Uterus (tissue), 4 donors: ENCODE measurements around the gene LRRC1. TPM values are rescaled to one million over a fixed set of nuclear protein-coding genes. Genes with fewer than 3 reads are reported as not detected.

Experiments used
- DNase-seq, 2 donors: peaks; one replicate each; pipeline ENCODE4 v3.0.0-alpha.2; 2019 to 2020
- H3K27ac ChIP-seq, 2 donors: fragments of 200-600 bp; sonication (generic); 1 replicate in 1 of 2; 2 replicates in 1 of 2; pipeline ENCODE4 v1.5.1; 2016 to 2018
- H3K27me3 ChIP-seq, 2 donors: fragments of 200-600 bp; sonication (generic); one replicate each; pipeline ENCODE4 v1.5.1; 2018 to 2019; ENCODE audit warnings: control low read depth in 1 of 2
- H3K36me3 ChIP-seq, 2 donors: fragments of 200-600 bp; sonication (generic); one replicate each; pipeline ENCODE4 v1.5.1; 2019; ENCODE audit warnings: control low read depth in 1 of 2
- H3K4me1 ChIP-seq, 2 donors: fragments of 200-600 bp; sonication (generic); one replicate each; pipeline ENCODE4 v1.5.1; 2018 to 2019; ENCODE audit warnings: control low read depth in 1 of 2
- H3K4me3 ChIP-seq, 2 donors: fragments of 200-600 bp; sonication (generic); 1 replicate in 1 of 2; 2 replicates in 1 of 2; pipeline ENCODE4 v1.5.1; 2018 to 2019; ENCODE audit warnings: mild to moderate bottlenecking in 1 of 2
- H3K9me3 ChIP-seq, 2 donors: fragments of 200-600 bp; sonication (generic); one replicate each; pipeline ENCODE4 v1.5.1; 2019; ENCODE audit warnings: control low read depth in 1 of 2
- POLR2A ChIP-seq, 2 donors: fragments of 450-650 bp; IDR thresholded peaks; one replicate each; pipeline ENCODE4 v1.6.1; 2016; ENCODE audit warnings: antibody characterized with exemption in 2 of 2, mild to moderate bottlenecking in 1 of 2, moderate library complexity in 1 of 2
- intact Hi-C: fragments of 100-400 bp; cut with DNase I; formaldehyde crosslinking; loops from one replicate; pipeline ENCODE4 v1.15.1; 2023; ENCODE audit warnings: low total_unique reads
- total RNA-seq, 4 donors: library from RNA; depleted of rRNA in 3 of 4; stranded (reverse); fragments of >200 nt in 3 of 4; gene quantifications; one replicate each; pipeline versions ENCODE4 v1.1.0 to v1.2.4, GENCODE V29; 2014 to 2023
- TF ChIP-seq, protein P1 (sequence below), 4 experiments: fragments of 200-600 bp in 2 of 4; fragments of 450-650 bp in 2 of 4; sonication (generic) in 2 of 4; IDR thresholded peaks; one replicate each; pipeline ENCODE4 v1.5.1; 2016 to 2019; ENCODE audit warnings: antibody characterized with exemption in 4 of 4, mild to moderate bottlenecking in 2 of 4, moderate library complexity in 1 of 4
- donor health status: DM: yes; HTN: yes; CAD: no.

The LRRC1 gene
- total RNA-seq, 4 donors from 2014 or later = 4.4 to 39.7 (median 17.7) TPM

DNA sequence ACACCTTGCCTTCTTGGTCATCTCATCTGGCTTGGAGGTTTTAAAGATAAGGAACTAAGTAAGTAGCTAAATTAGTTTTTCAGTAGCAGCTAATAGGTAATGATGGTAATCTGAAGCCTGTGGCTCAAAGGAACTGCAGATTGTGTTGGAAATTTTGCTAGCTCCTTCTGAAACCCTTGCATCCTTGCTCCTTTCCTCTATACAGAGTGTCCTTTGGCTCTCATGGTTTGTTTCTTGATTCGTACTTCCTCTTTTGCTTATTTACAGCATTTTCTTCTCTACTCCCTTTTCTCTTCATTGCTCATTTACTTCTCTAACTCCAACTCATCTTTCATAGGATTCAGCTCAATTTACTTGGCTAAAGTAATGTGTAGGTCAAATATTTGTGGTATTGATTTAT, 19.0 kb downstream of the LRRC1 start:
- Histone ChIP-seq H3K27me3 (no peaks in the 10 kb centered on the region), H3K4me3 (no peak overlapping the region), H3K9me3 (no peaks in the 10 kb centered on the region), H3K36me3 (no peaks in the 10 kb centered on the region), H3K27ac (no peak overlapping the region), H3K4me1 (no peaks in the 10 kb centered on the region)
- TF ChIP-seq POLR2A (IDR thresholded peaks at IDR 0.05) = no peak
- TF ChIP-seq, protein P1, sequence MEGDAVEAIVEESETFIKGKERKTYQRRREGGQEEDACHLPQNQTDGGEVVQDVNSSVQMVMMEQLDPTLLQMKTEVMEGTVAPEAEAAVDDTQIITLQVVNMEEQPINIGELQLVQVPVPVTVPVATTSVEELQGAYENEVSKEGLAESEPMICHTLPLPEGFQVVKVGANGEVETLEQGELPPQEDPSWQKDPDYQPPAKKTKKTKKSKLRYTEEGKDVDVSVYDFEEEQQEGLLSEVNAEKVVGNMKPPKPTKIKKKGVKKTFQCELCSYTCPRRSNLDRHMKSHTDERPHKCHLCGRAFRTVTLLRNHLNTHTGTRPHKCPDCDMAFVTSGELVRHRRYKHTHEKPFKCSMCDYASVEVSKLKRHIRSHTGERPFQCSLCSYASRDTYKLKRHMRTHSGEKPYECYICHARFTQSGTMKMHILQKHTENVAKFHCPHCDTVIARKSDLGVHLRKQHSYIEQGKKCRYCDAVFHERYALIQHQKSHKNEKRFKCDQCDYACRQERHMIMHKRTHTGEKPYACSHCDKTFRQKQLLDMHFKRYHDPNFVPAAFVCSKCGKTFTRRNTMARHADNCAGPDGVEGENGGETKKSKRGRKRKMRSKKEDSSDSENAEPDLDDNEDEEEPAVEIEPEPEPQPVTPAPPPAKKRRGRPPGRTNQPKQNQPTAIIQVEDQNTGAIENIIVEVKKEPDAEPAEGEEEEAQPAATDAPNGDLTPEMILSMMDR (IDR thresholded peaks at IDR 0.05) = no peak
- intact Hi-C loops = no loop called here
- no peak for DNase-seq

DNA sequence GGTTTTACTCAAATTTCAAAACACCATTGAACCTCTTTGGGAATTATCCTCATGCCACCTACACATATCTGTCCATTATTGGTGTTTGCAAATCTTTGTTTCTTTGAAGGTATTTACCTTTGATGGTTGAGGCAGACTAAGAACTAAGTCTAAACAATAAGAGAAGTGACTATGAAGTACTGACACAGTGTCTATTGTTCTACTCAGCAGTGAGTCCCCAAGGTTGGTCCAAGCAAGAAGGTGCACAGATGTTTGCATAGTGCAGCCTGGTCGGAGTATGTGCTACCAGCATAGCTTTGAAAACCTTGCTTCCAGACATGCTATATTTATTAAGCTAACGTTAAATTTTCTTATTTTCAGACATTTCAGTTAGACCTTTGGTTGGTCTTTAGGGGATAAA, 19.5 kb downstream of the LRRC1 start:
- Histone ChIP-seq H3K4me1 (no peaks in the 10 kb centered on the region), H3K4me3 (no peak overlapping the region), H3K27me3 (no peaks in the 10 kb centered on the region), H3K27ac (no peak overlapping the region), H3K36me3 (no peaks in the 10 kb centered on the region), H3K9me3 (no peaks in the 10 kb centered on the region)
- no peak for DNase-seq
- intact Hi-C loops = no loop called here
- no peak for TF ChIP-seq POLR2A (IDR thresholded peaks at IDR 0.05)
- TF ChIP-seq, protein P1 (IDR thresholded peaks at IDR 0.05) = no peak

DNA sequence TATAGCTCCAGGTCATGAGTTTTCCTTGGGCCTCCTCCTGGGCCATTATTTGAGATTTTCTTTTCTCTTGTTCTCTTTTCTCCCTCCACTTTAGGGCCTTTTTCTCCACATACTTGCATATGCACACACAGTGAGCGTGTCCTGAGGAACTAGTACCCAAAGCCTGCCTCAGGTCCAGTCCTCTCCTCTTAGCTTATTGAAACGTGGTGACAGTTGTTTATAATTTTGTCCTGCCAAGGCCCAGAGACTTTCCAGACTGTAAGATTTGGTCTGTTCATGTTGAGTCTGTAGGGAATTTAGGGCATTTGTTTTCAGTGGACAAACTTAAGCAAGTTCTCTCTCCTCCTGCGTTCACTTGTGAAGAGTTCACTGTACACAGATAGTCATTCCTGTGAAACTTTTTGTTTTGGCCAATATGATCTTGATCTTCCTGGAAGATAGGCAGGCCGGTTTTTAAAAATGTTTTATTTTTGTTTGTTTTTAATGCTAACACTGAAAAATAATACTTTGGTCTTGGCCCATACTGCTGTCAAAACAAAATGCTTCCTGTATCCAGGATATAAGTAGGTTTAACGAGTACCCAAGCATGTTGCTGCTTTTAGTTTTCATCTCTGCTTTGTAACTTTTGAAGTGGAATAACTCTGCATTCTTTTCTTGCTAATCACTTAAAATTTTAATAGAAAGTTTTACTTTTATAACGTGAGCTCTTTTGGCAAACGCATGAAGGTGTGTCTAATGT, 20.7 kb downstream of the LRRC1 start:
- no peaks in the 10 kb centered on the region for H3K27me3 ChIP-seq
- no peak for TF ChIP-seq POLR2A (IDR thresholded peaks at IDR 0.05)
- TF ChIP-seq, protein P1 (IDR thresholded peaks at IDR 0.05) = no peak
- no peaks in the 10 kb centered on the region for H3K36me3 ChIP-seq
- DNase-seq = no peak
- no peaks in the 10 kb centered on the region for H3K9me3 ChIP-seq
- no peak overlapping the region for H3K4me3 ChIP-seq
- H3K27ac ChIP-seq = no peak overlapping the region
- H3K4me1 ChIP-seq = no peaks in the 10 kb centered on the region
- intact Hi-C loops = no loop called here

DNA sequence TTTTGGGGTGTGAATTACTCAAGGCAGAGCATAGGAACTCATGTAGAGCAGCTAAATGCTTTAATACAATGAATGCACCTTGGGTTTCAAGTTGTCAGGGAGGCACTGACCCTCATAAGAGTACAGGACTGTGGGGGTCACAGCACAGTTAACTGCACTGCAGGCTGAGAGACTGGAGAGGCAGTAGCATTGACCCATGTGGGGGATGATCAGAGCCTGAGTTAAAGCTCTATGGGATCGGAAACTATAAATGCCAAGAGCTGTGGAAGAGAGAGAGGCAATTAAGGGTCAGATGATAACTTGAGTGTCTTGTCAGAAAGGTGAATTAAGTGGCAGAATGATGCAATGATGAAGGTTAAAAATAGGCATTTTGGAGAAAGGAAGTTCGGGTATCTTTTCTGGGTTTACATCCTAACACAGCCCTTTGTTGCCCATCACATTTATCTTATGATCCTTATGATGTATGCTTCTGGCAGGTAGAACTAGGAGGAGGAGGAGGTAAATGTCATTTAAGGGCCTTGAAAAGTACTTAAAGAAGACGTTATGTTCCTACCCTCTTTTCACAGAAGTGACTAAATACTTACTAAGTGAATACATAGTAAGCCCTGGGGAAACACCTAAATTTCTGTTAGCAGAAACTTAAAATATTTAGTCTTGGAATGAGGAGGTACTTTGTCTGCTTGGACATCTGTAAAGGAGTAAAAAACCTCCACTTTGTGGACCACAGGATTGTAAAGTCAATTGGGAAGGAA, 24.2 kb downstream of the LRRC1 start:
- DNase-seq = no peak
- no peaks in the 10 kb centered on the region for H3K36me3 ChIP-seq
- intact Hi-C loops = no loop called here
- TF ChIP-seq POLR2A (IDR thresholded peaks at IDR 0.05) = no peak
- TF ChIP-seq, protein P1 (IDR thresholded peaks at IDR 0.05) = no peak
- no peaks in the 10 kb centered on the region for H3K9me3 ChIP-seq
- no peaks in the 10 kb centered on the region for H3K4me1 ChIP-seq
- no peak overlapping the region for H3K27ac ChIP-seq
- no peak overlapping the region for H3K4me3 ChIP-seq
- no peaks in the 10 kb centered on the region for H3K27me3 ChIP-seq
